ENCODE measurements around the gene RRAGD. TPM values are rescaled to one million over a fixed set of nuclear protein-coding genes. Genes with fewer than 3 reads are reported as not detected.

RRAGD gene
- total and polyA plus RNA-seq, 2 of the 13 experiments (the other 11 are each of a cell fraction or from before 2014, with no cell fraction given), result 0.35 to 0.53 TPM

DNA sequence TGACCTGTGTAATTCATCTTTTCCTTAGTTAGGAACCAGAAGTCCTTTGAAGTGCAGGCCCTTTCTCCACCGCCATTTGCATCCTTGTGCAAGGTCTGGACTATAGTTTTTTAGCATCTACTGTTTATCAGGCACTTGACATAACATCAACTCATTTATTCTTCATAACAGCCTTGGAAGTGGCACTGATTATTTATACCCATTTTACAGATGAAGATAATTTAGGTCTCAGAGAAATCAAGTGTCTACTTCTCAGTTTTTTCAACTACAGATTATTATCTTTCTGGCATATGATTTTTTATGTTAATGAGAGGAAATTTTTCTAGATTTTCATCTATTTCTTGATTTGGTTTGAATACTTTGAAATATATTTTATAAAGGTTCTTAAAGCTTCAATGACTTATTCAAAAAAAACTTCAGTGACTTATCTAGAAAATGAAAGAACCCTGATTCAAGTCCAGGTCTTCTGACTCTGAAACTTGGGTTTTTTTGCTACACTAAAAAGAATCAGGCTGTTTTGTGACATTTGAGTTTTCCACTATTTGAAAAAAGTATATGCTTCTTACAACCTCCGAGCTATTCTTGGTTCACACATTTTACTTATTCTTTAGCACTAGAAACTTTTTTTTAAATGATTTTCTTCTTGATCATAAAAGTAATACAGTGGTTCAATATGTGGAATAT is 56.4 kb downstream of the RRAGD start:
- Histone ChIP-seq H3K27ac (ENCODE audit: extremely low read length, insufficient read depth, low read length) (no peak overlapping the region), H4K20me1 (ENCODE audit: insufficient read depth, low read length) (no peaks in the 10 kb centered on the region), H3K9me3 (ENCODE audit: low read length) (no peaks in the 10 kb centered on the region), H3K4me2 (ENCODE audit: low read depth, low read length) (no peak overlapping the region), H3K36me3 (replicated peaks in 1 of 2; ENCODE audit: control insufficient read depth in 1 of 2, insufficient read depth in 2 of 2, low read length in 2 of 2) (no peaks in the 10 kb centered on the region), H3K4me1 (ENCODE audit: insufficient read depth, low read length) (peaks cover 24% of the 10 kb centered on the region), H3K27me3 (ENCODE audit: control insufficient read depth in 1 of 2, insufficient read depth in 2 of 2, low read length in 2 of 2) (no peaks in the 10 kb centered on the region), H2AFZ (ENCODE audit: low read length) (no peak overlapping the region), H3K79me2 (ENCODE audit: insufficient read depth, low read length) (peaks cover 13% of the 10 kb centered on the region), H3K4me3 (replicated peaks in 1 of 3; ENCODE audit: insufficient read depth in 1 of 3, low read depth in 2 of 3, low read length in 3 of 3) (no peak overlapping the region), H3K9ac (ENCODE audit: insufficient read depth, low read depth, low read length) (no peak overlapping the region)
- ChIA-PET POLR2A (interaction anchor here (0.7 kb wide), 1 partner anchor 1653 kb away, joined by 4 read pairs; no protein-coding TSS in a partner anchor), CTCF (ENCODE audit: low intra/inter-chr PET ratio, low total read pairs) (no interaction called here)
- FAIRE-seq, result no peak
- intact Hi-C loops (cut with micrococcal nuclease; ENCODE audit: unreplicated experiment) (no loop called here), in situ Hi-C loops (cut with HindIII; ENCODE audit: extremely low pct_ligation_motif_present, low pct_unique_long_range_greater_than_20kb) (no loop called here)
- ATAC-seq, result no peak
- 63% methylated on average over 2 of the region's 2 CpGs for WGBS (ENCODE audit: low lambda C conversion rate)
- DNase-seq (ENCODE audit: low spot score), result no peak
- no TSS peak for BruUV-seq (replicated peaks)
- no peak for TF ChIP-seq ZNF441 (CRISPR knock-in tag; IDR thresholded peaks at IDR 0.05; ENCODE audit: borderline replicate concordance)
- peak; percentile 29; the same call in 1 of the 2 replicates for TF ChIP-seq ZNF629 (CRISPR knock-in tag; conservative IDR thresholded peaks at IDR 0.05)

DNA sequence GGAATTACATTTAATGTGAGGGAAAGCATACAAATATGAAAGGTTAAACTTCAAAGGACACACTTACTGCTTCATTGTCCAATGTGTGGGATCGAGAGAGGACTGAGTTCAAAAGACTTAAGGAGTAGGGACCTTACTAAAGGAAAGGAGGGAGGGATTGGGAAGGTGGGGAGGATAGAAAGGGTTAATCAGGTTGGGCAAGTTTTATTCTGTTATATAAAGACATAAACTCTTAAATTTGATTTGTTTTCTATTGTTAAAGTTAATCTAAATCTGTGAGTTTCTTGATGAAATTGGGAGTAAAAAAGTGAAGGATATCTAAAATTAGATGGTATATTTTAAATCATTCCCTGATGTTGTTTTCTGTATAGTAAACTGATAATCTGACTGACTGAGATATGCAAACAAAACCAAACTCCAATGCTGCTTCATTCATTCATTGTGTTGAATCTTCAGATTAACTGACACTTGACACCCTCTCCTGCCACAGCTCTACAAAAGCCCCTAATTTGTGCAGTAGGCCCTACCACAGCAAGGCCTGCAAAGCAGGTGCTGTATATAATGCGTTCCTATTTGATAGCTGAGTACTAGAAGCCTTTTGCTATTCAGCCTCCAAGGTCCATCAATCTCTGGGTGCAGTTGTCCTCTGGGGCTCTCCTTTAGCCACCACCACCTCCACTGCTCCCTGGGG is 58.2 kb downstream of the RRAGD start:
- intact Hi-C loops (cut with micrococcal nuclease; ENCODE audit: unreplicated experiment), result no loop called here
- H3K9ac ChIP-seq (ENCODE audit: insufficient read depth, low read depth, low read length), result no peak overlapping the region
- H3K27ac ChIP-seq (ENCODE audit: extremely low read length, insufficient read depth, low read length), result no peak overlapping the region
- TF ChIP-seq SNAI1 (CRISPR knock-in tag; IDR thresholded peaks at IDR 0.05; ENCODE audit: borderline replicate concordance), result 0 out of 2 replicates have a peak, but pooled peaks have one; percentile 0
- TF ChIP-seq SIX4 (CRISPR knock-in tag; IDR thresholded peaks at IDR 0.05), result peak; percentile 63; the same call in 1 of the 2 replicates
- peak; percentile 55 for TF ChIP-seq HNRNPK (IDR thresholded peaks at IDR 0.05; ENCODE audit: low read depth, low read length, poor library complexity, severe bottlenecking)
- TF ChIP-seq ZNF33B (CRISPR knock-in tag; IDR thresholded peaks at IDR 0.05), result no peak
- no peak for TF ChIP-seq ZNF83 (CRISPR knock-in tag; IDR thresholded peaks at IDR 0.05; ENCODE audit: borderline replicate concordance)
- no peak for TF ChIP-seq ADNP (CRISPR knock-in tag; IDR thresholded peaks at IDR 0.05)
- TF ChIP-seq SIX1 (CRISPR knock-in tag; IDR thresholded peaks at IDR 0.05; ENCODE audit: borderline replicate concordance), result peak; percentile 51; the same call in 1 of the 2 replicates
- TF ChIP-seq ZNF652 (CRISPR knock-in tag; IDR thresholded peaks at IDR 0.05; ENCODE audit: borderline replicate concordance, low read depth), result peak; percentile 73; the same call in 1 of the 2 replicates
- TF ChIP-seq, protein P1, sequence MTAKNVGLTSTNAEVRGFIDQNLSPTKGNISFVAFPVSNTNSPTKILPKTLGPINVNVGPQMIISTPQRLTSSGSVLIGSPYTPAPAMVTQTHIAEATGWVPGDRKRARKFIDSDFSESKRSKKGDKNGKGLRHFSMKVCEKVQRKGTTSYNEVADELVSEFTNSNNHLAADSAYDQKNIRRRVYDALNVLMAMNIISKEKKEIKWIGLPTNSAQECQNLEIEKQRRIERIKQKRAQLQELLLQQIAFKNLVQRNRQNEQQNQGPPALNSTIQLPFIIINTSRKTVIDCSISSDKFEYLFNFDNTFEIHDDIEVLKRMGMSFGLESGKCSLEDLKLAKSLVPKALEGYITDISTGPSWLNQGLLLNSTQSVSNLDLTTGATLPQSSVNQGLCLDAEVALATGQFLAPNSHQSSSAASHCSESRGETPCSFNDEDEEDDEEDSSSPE (CRISPR knock-in tag; IDR thresholded peaks at IDR 0.05), result no peak
- in situ Hi-C loops (cut with HindIII; ENCODE audit: extremely low pct_ligation_motif_present, low pct_unique_long_range_greater_than_20kb), result no loop called here
- H2AFZ ChIP-seq (ENCODE audit: low read length), result no peak overlapping the region
- POLR2A ChIA-PET, result interaction anchor here (0.9 kb wide), 1 partner anchor 18 kb away, joined by 3 read pairs; no protein-coding TSS in a partner anchor
- H4K20me1 ChIP-seq (ENCODE audit: insufficient read depth, low read length), result no peaks in the 10 kb centered on the region
- peaks cover 42% of the 10 kb centered on the region for H3K4me1 ChIP-seq (ENCODE audit: insufficient read depth, low read length)
- H3K4me2 ChIP-seq (ENCODE audit: low read depth, low read length), result 0 out of 2 replicates have a peak overlapping the region, but pooled peaks have one; percentile 75
- CTCF ChIA-PET (ENCODE audit: low intra/inter-chr PET ratio, low total read pairs), result no interaction called here
- no peak for ATAC-seq
- no peak overlapping the region for H3K4me3 ChIP-seq (replicated peaks in 1 of 3; ENCODE audit: insufficient read depth in 1 of 3, low read depth in 2 of 3, low read length in 3 of 3)
- H3K27me3 ChIP-seq (ENCODE audit: control insufficient read depth in 1 of 2, insufficient read depth in 2 of 2, low read length in 2 of 2), result no peaks in the 10 kb centered on the region
- H3K9me3 ChIP-seq (ENCODE audit: low read length), result no peaks in the 10 kb centered on the region
- BruUV-seq (replicated peaks), result no TSS peak
- peaks cover 31% of the 10 kb centered on the region for H3K79me2 ChIP-seq (ENCODE audit: insufficient read depth, low read length)
- no peaks in the 10 kb centered on the region; a peak in 1 of 5 replicates for H3K36me3 ChIP-seq (replicated peaks in 1 of 2; ENCODE audit: control insufficient read depth in 1 of 2, insufficient read depth in 2 of 2, low read length in 2 of 2)
- 61% methylated on average over 2 of the region's 2 CpGs for WGBS (ENCODE audit: low lambda C conversion rate)
- no peak for FAIRE-seq
- DNase-seq (ENCODE audit: low spot score), result peak; percentile 16

Data from HepG2 (cell line).